ENCODE measurements around the gene NUDT4B.
"Not testable (repeated sequence)": the region's sequence is repeated elsewhere in the genome, so short reads cannot be mapped to it uniquely, and the experiment has no call there.

Gene NUDT4B

DNA sequence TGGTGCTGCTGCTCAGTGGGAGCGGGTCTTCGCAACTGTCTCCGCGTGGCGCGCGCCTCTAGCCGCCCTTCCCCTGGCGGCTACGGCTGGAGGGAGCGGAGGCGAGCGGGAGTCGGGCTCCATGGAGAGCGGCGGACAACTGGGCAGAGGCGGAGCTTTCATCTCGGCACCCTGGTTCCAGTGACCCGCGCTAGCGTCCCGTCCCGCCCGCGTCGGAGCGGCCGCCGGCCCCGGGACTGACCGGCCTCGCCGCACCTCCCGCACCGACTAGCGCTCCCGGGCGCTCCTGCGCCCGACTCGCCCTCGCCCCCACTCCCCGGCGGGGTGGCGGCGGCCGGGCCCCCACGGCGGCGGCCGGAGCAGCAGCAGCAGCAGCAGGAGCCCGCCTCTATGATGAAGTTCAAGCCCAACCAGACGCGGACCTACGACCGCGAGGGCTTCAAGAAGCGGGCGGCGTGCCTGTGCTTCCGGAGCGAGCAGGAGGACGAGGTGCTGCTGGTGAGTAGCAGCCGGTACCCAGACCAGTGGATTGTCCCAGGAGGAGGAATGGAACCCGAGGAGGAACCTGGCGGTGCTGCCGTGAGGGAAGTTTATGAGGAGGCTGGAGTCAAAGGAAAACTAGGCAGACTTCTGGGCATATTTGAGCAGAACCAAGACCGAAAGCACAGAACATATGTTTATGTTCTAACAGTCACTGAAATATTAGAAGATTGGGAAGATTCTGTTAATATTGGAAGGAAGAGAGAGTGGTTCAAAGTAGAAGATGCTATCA, at the start of gene NUDT4B:
TSS of gene NUDT4B (plus strand) at position 212 of the 772 bp plus-strand sequence. CDS start at position 391, 179 bp downstream.
- H3K9me3 ChIP-seq = not testable (repeated sequence)

DNA sequence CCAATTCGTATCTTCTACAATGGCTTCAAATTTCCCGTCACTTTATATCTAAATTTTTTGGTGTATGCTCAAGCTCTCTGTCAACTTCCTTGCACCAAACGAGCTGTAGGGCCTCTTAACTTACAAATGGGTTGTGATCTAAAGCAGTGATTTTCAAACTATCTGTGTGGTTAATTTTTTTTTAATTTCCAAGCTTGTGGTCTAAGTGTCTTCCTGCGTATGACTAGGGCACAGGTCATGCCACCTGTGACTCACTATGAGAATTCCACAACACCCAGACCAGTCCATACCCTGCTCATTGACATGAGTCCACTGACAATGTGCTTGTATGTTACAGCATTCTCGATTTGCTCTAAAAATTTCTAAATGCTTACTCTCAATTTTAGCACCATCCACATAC, 49.2 kb upstream of the NUDT4B start:
- not testable (repeated sequence) for H3K4me3 ChIP-seq

More for the DNA sequence above, at the start of gene NUDT4B:
- H3K4me2 ChIP-seq, H4K20me1 ChIP-seq, H3K9ac ChIP-seq, H3K36me3 ChIP-seq, H3K4me1 ChIP-seq, H3K4me3 ChIP-seq, H3K27ac ChIP-seq, H3K27me3 ChIP-seq: not testable (repeated sequence)

DNA sequence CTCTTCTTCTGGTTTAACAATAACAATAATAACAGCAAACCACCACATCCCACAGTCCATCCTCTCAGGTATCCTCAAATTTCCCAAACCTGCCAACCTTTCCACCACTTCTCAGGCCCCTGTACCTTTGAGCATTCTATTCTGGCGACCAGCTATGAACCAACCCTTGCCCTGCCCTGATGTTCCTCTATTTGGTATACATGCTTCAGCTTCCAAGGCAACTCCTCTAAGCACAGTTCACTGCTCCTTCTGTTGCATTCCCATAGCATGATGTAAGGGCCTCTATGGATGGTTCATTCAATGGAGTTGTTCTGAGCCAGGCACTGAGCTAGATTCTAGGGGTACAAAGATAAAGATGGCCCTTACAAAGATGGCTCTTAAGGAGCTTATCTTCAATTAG, 46.3 kb upstream of the NUDT4B start:
- H3K27me3 ChIP-seq, H3K4me3 ChIP-seq, H3K9ac ChIP-seq, H3K36me3 ChIP-seq, H3K27ac ChIP-seq, H4K20me1 ChIP-seq, H3K9me3 ChIP-seq, H3K4me2 ChIP-seq, H3K4me1 ChIP-seq: not testable (repeated sequence)

More for the DNA sequence above, 49.2 kb upstream of the NUDT4B start:
- H3K27me3 ChIP-seq, H3K4me2 ChIP-seq, H3K36me3 ChIP-seq, H3K27ac ChIP-seq, H3K9me3 ChIP-seq, H4K20me1 ChIP-seq, H3K9ac ChIP-seq, H3K4me1 ChIP-seq: not testable (repeated sequence)

DNA sequence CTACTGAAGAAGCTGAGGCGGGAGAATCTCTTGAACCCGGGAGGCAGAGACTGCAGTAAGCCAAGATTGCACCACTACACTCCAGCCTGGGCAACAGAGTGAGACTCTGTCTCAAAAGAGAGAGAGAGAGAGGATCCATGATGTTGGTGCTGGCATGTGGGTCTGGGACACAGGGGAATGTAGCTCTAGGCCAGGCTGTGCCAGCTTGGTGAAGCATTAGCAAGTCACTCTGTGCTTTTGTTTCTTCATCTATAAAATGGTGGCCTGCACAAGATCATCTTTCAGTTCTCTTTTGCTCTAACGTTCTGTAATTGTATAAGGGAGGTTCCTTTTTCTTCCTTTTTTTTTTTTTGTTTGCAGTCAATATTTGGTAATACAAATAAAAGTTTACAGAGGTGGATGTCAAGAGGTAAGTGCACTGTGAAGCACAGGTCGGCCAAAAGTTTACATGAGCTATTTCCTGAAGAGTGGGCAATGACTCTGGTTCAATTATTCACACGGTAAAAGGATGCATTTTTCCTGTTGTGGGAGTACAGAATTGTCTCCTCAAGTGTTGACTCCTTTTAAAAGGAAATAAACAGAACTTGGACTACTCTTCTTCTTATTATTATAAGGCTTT, 44.5 kb upstream of the NUDT4B start:
- not testable (repeated sequence) for H3K4me1 ChIP-seq, H3K4me2 ChIP-seq, H3K9me3 ChIP-seq, H3K36me3 ChIP-seq, H3K27ac ChIP-seq, H4K20me1 ChIP-seq, H3K9ac ChIP-seq, H3K27me3 ChIP-seq, H3K4me3 ChIP-seq

DNA sequence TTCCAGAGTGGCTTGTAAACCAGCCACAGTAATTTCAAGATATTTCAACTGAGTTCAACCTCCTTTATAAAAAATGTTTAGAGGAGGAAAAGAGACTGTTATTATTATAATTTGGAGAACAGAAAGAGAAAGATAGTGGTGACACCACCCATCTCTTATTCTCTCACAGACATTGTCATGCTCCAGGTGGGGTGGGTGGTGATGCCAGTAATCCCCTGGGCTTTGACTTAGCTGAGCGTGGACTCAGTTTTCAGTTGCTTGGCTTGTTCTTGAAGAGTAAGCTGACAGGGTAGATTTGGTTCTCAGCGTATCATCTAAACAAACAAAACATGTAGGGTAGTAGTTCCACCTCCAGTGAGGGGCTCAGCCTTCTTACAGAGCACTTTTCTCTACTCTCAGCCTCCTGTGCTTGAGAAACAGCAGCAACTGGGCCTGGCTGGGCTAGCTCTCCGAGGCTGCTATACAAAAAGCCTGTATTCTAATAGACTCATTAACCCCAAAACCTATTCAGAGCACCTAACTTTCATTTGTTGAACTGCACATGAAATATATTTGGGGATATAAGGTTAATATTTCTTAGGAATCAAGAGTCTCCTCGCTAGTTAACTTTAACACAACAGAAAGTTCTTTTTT, 43.1 kb upstream of the NUDT4B start:
- H3K9me3 ChIP-seq, H3K4me2 ChIP-seq, H3K27me3 ChIP-seq, H3K4me1 ChIP-seq, H3K4me3 ChIP-seq, H3K9ac ChIP-seq, H3K27ac ChIP-seq, H4K20me1 ChIP-seq, H3K36me3 ChIP-seq: not testable (repeated sequence)

DNA sequence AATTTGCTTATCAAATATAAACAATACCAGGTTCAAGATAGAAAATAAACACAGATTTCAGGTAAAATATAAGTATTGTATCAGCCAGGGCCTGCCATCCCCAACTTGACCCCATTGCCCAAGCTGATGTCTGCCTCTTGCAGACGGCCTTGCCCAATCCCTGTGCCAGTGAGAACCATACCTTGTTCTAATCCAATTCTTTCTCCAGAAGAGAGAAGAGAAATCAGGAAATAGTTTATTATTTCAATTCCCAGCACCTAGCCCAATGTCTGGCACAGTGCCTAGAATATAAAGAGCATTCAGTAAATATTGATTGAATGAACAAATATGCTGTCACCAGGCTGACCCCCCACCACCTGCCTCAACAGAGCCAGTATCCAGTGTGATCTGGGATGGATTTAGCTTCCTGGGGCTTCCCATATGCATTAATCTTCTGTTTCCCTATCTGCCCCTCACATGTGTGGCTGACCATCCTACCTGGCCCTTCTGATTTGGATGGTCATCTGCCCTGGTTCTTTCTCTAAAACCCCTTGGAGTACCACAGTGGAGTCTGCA, 39.7 kb upstream of the NUDT4B start:
- not testable (repeated sequence) for H3K9ac ChIP-seq, H3K4me1 ChIP-seq, H3K27me3 ChIP-seq, H3K4me3 ChIP-seq, H3K27ac ChIP-seq, H3K9me3 ChIP-seq, H3K36me3 ChIP-seq, H3K4me2 ChIP-seq, H4K20me1 ChIP-seq

DNA sequence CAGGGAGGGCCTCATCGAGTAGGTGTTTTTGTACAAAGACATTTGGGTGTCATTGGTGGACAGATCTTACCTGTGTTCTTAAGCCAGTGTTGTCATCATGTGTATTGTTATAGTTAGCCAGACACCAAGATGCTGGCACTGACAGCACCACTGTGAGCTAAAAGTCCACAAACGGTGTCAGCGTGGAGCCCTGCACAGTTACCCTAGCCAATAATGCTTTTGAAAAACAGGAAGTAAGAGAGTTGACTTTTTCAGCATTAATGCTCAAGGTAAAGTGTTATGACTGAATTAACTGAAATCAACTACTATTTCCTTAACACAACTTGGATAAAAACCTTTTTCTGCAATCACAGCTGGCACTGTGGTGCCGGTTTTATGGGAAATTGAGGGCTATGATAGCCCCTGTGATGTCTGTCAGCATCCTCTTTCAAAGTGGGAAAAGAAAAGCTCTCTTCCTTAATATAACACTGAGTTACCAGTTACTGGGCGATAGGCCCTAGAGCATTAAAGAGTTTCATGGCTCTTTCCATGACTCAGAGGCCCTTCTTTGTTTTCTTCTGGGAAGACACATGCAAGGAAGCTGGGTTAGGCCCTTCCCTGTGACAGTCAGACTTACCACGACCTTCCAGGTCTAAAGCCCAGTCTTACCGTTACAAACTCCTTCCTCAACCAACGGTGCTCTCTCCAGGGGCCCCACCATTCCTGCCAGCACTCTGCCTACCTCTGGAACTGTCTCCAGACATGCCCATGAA, 37.6 kb upstream of the NUDT4B start:
- not testable (repeated sequence) for H3K27me3 ChIP-seq, H3K9me3 ChIP-seq, H4K20me1 ChIP-seq

DNA sequence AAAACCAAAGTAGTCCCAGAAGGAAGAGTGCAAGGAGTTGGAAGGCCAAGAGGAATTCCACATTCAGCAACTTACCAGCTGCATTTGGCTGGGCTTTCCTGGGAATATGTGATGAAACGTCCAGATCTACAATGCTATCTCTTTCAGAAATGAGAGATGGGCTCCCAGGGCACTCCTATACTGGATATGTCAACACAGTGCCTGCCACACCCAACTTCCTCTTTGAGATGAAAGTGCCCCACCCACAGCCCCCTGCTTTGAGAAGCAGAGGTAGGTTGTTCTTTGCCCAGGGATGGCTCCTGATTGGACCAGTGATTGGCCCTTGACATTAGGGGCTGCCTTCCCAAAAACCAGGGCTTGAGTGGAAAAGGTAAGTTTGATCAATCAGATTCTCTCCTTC, 36.2 kb upstream of the NUDT4B start:
- H3K9ac ChIP-seq, H3K36me3 ChIP-seq, H3K27ac ChIP-seq: not testable (repeated sequence)

More for the DNA sequence above, 37.6 kb upstream of the NUDT4B start:
- H3K27ac ChIP-seq, H3K9ac ChIP-seq, H3K4me3 ChIP-seq, H3K36me3 ChIP-seq, H3K4me2 ChIP-seq, H3K4me1 ChIP-seq: not testable (repeated sequence)

DNA sequence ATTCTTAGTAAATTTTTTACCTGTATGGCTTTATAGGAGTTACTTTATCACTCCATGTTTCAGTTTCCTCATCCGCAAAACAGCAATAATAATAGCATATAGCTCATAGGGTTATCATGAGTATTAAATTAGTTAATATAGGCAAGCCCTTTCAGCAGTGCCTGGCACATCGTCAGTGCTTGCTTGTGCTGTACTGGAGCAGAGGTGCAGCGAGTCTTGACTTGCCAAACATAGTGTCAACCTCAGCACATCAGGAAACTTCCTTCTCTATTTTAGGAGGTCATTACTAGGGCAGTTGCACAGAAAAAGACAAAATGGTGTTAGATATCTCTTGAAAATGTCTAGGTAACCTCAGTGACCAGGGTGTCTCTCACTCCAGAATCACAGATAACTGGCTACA, 33.1 kb upstream of the NUDT4B start:
- H3K4me2 ChIP-seq, H3K27me3 ChIP-seq, H3K9me3 ChIP-seq, H3K27ac ChIP-seq, H3K4me1 ChIP-seq, H3K4me3 ChIP-seq, H4K20me1 ChIP-seq, H3K36me3 ChIP-seq, H3K9ac ChIP-seq: not testable (repeated sequence)

More for the DNA sequence above, 36.2 kb upstream of the NUDT4B start:
- not testable (repeated sequence) for H4K20me1 ChIP-seq, H3K27me3 ChIP-seq, H3K4me1 ChIP-seq, H3K4me2 ChIP-seq, H3K4me3 ChIP-seq, H3K9me3 ChIP-seq

DNA sequence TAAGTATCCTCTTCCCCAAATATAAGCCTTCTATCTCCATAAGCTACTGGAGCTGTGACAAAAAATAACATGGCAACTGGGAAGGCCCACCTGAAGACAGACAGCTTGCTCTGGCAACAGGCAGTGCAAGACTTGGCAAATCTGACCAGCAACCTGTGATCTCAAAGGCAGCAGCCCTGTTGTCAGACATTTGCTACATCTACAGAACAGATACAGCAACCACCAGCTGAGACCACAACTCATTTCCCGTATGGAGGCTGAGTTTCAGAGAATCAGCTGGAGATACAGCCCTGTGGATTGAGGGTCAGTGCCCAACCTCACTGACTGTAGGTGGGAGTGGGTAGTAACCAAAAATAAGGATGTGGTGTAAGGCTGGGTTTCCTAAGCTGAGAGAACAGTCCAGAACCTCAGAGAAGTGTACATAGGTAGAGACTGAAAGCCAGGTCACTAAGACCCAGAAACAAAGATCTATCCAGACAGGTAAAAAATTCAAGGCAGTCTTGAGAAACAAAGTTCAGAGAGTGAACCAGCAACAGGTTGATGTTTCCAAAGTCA, 31.5 kb upstream of the NUDT4B start:
- H3K36me3 ChIP-seq, H3K9me3 ChIP-seq, H3K27ac ChIP-seq, H3K9ac ChIP-seq, H3K27me3 ChIP-seq, H3K4me1 ChIP-seq, H4K20me1 ChIP-seq, H3K4me3 ChIP-seq, H3K4me2 ChIP-seq: not testable (repeated sequence)

DNA sequence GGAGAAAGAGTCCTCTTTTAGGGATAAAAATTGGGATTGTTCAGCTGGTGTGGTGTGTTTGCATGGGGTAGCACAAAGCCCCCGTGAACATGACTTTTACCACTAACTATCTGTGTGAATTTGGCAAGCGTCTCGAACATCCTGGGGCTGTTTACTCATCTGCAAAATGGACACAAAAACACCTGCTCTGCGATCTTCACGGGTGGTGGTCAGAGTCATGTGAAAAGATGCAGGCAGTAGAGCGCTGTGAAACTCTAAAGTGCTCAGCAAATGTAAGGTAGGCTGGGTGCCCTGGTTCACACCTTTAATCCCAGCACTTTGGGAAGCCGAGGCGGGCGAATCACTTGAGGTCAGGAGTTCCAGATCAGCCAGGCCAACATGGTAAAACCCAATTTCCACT, 27.7 kb upstream of the NUDT4B start:
- H4K20me1 ChIP-seq, H3K4me3 ChIP-seq, H3K4me2 ChIP-seq, H3K4me1 ChIP-seq, H3K9me3 ChIP-seq, H3K27me3 ChIP-seq, H3K36me3 ChIP-seq, H3K27ac ChIP-seq, H3K9ac ChIP-seq: not testable (repeated sequence)

DNA sequence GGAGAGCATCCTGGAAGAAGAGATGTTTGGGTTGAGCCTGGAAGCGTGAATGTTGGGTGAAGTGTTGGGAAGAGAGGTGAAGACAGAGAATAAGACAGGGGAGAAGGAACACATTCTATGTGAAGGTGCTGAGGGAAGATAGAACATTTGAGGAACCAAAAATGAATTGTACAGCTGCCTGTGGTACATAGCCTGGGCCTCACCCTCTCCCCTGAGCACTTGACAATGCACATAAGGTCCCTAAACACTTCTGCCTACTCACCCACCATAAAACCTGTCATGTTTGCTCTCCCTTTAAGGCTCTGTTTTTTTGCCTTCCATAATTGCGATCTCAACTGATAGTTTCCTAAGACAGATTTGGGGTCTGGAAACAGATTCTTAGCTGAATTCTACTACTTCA, 25.8 kb upstream of the NUDT4B start:
- H3K9ac ChIP-seq, H4K20me1 ChIP-seq, H3K4me2 ChIP-seq, H3K4me1 ChIP-seq, H3K27me3 ChIP-seq, H3K27ac ChIP-seq, H3K9me3 ChIP-seq, H3K36me3 ChIP-seq, H3K4me3 ChIP-seq: not testable (repeated sequence)

DNA sequence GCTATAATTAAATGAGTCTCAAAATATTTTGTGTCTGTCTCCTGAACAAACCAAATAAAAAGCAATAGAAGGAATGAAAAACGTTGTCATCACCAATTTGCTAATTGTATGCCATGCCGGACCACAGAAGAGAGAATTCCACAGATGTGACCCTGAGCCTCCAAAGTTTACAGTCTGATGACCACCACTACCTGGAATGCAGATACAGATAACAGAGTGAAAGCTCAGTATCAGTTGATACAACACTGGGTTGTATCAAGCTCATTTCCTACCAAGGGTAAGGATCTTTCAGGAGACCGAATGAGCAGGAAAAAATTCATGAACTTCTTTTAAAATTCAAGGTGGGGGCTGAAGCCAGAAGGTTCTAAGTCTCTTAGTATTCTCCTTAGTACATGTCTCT, 25.1 kb upstream of the NUDT4B start:
- H3K4me3 ChIP-seq, H3K27me3 ChIP-seq, H3K4me2 ChIP-seq, H3K4me1 ChIP-seq, H3K9ac ChIP-seq, H3K27ac ChIP-seq, H3K36me3 ChIP-seq, H4K20me1 ChIP-seq, H3K9me3 ChIP-seq: not testable (repeated sequence)

DNA sequence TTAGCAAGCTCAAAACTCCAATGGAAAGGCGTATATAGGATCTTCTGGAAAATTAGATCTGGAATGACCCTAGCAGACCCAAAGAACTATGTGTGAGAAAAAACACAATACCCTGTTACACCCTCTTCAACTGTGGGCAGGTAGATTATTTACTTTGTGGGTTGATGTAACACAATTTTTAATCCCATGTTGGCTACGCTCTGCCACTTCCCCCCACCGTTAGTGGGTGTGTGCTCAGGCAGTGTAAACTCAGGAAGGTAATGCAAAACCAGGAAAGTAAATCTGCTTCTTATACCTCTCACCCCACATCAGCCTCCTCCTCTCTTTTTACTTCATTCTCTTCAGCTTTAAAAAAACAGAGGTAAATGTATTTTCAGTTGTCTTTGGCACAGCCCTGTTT, 23.7 kb upstream of the NUDT4B start:
- H3K4me1 ChIP-seq, H3K9me3 ChIP-seq, H3K27ac ChIP-seq, H3K9ac ChIP-seq, H3K4me3 ChIP-seq, H3K27me3 ChIP-seq, H3K36me3 ChIP-seq, H3K4me2 ChIP-seq, H4K20me1 ChIP-seq: not testable (repeated sequence)

Measured in BLaER1 (cell line).